K562 (cell line): Measurements from ENCODE around the gene EPHB3. TPM values are rescaled to one million over a fixed set of nuclear protein-coding genes. Genes with fewer than 3 reads are reported as not detected.

Experiments
- ATAC-seq: fragments of 200-7000 bp; cut with Tn5 transposase; 3 replicates; pipeline ENCODE4 v1.9.1; 2020; ENCODE audit warnings: moderate library complexity
- BruUV-seq: library from RNA; stranded (reverse); fragments of 400-500 nt; replicated peaks from 2 replicates; lab custom pipeline; 2021; lab: Mats Ljungman, UMichigan
- CTCF ChIA-PET: fragments of 300-600 bp; formaldehyde crosslinking; extraction: SDS; loops from one replicate; lab custom pipeline; 2021; ENCODE audit warnings: low intra/inter-chr PET ratio; lab: Yijun Ruan, JAX
- POLR2A ChIA-PET: fragments of 300-600, 350-650 bp; sonication (Branson Sonifier 250); formaldehyde crosslinking; extraction: SDS; loops from one replicate; lab custom pipeline; 2021; ENCODE audit warnings: antibody characterized with exemption, inconsistent platforms; lab: Yijun Ruan, JAX
- DNase-seq, 4 experiments: peaks; one replicate each; pipeline versions ENCODE4 v3.0.0 to v3.0.0-alpha.2; 2011 to 2018; ENCODE audit warnings: low spot score in 3 of 4, mixed read lengths in 3 of 4; ENCODE audit errors: extremely low read depth in 1 of 4
- FAIRE-seq: peaks from 2 replicates; lab custom pipeline; 2011; peaks lifted over from hg19 to GRCh38; lab: Jason Lieb, UNC
- H2AFZ ChIP-seq: 2 replicates; pipeline ENCODE4 v1.6.0; 2011; ENCODE audit warnings: low read depth, low read length, control low read depth, inconsistent platforms
- H3K27ac ChIP-seq: fragments of 200-600 bp; 3 replicates; pipeline ENCODE4 v1.8.0; 2011; ENCODE audit warnings: low read depth, mild to moderate bottlenecking, control low read depth, inconsistent platforms, low read length, moderate library complexity, mixed read lengths; ENCODE audit errors: extremely low read depth
- H3K27me3 ChIP-seq, 2 experiments: fragments of 300-600 bp in 1 of 2; 2 replicates in 1 of 2; 3 replicates in 1 of 2; pipeline versions ENCODE4 v1.6.0 to v1.8.0; 2011; ENCODE audit warnings: inconsistent platforms in 2 of 2, low read length in 2 of 2, mild to moderate bottlenecking in 1 of 2, mixed read lengths in 1 of 2, moderate library complexity in 1 of 2; ENCODE audit not compliant: control insufficient read depth in 2 of 2, insufficient read depth in 2 of 2
- H3K36me3 ChIP-seq: fragments of 300-600 bp; 3 replicates; pipeline ENCODE4 v1.8.0; 2011; ENCODE audit warnings: mild to moderate bottlenecking, low read length, inconsistent platforms; ENCODE audit not compliant: control insufficient read depth, insufficient read depth
- H3K4me1 ChIP-seq, 2 experiments: fragments of 200-600 bp in 1 of 2; replicated peaks in 1 of 2; 2 replicates in 1 of 2; 3 replicates in 1 of 2; pipeline versions ENCODE4 v1.5.1 to v1.8.0; 2011; ENCODE audit warnings: inconsistent platforms in 2 of 2, low read length in 2 of 2, mild to moderate bottlenecking in 1 of 2, mixed read lengths in 1 of 2, moderate library complexity in 1 of 2; ENCODE audit not compliant: control insufficient read depth in 2 of 2, insufficient read depth in 2 of 2
- H3K4me2 ChIP-seq: 2 replicates; pipeline ENCODE4 v1.6.1; 2011; ENCODE audit warnings: low read length, control low read depth, inconsistent platforms, mixed read lengths; ENCODE audit not compliant: insufficient read depth
- H3K4me3 ChIP-seq: fragments of 200-600 bp; sonication (generic), shearing (Covaris generic); 2 replicates; pipeline ENCODE4 v1.5.1; 2016; ENCODE audit warnings: control low read depth, inconsistent platforms
- H3K79me2 ChIP-seq: fragments of 200-600 bp; 3 replicates; pipeline ENCODE4 v1.8.0; 2011; ENCODE audit warnings: low read length, inconsistent platforms; ENCODE audit not compliant: control insufficient read depth, insufficient read depth
- H3K9ac ChIP-seq, 2 experiments: 2 replicates each; pipeline versions ENCODE4 v1.6.0 to v1.6.1; 2011; ENCODE audit warnings: low read depth in 2 of 2, low read length in 2 of 2, control low read depth in 1 of 2, inconsistent platforms in 1 of 2, mild to moderate bottlenecking in 1 of 2, mixed read lengths in 1 of 2; ENCODE audit not compliant: insufficient read depth in 1 of 2
- H3K9me1 ChIP-seq: one replicate; pipeline ENCODE4 v1.6.0; 2011; ENCODE audit warnings: inconsistent platforms, mild to moderate bottlenecking, low read length, moderate library complexity; ENCODE audit not compliant: control insufficient read depth, insufficient read depth
- H3K9me3 ChIP-seq: replicated peaks from 2 replicates; pipeline ENCODE4 v1.5.1; 2011; ENCODE audit warnings: low read depth, low read length, inconsistent platforms; ENCODE audit not compliant: control insufficient read depth, insufficient read depth
- H4K20me1 ChIP-seq: replicated peaks from 2 replicates; pipeline ENCODE4 v1.6.1; 2011; ENCODE audit warnings: low read length, inconsistent platforms, mixed read lengths; ENCODE audit not compliant: control insufficient read depth, insufficient read depth
- CTCF ChIP-seq, 3 experiments: IDR thresholded peaks in 2 of 3; conservative IDR thresholded peaks in 1 of 3; 2 replicates each; pipeline ENCODE4 v1.5.1; 2011 to 2012; ENCODE audit warnings: low read length in 3 of 3, mild to moderate bottlenecking in 3 of 3, control low read depth in 2 of 3, improper control_type of control experiment in 1 of 3, inconsistent platforms in 1 of 3, low read depth in 1 of 3, mixed read lengths in 1 of 3, moderate library complexity in 1 of 3; ENCODE audit not compliant: insufficient read depth in 2 of 3
- KDM4B ChIP-seq, 2 experiments: fragments of 450-650 bp in 1 of 2; sonication (generic) in 1 of 2; IDR thresholded peaks; 2 replicates each; pipeline ENCODE4 v1.6.1; 2016 to 2017; ENCODE audit warnings: borderline replicate concordance in 2 of 2, antibody characterized with exemption in 1 of 2, low read depth in 1 of 2, mild to moderate bottlenecking in 1 of 2
- REST ChIP-seq, 2 experiments: fragments of 450-650 bp; formaldehyde crosslinking in 1 of 2; IDR thresholded peaks; 2 replicates each; pipeline versions ENCODE4 v1.4.0 to v1.6.1; 2014 to 2020; ENCODE audit warnings: mild to moderate bottlenecking in 2 of 2, borderline replicate concordance in 1 of 2, low read depth in 1 of 2
- RNF2 ChIP-seq: sonication (generic); IDR thresholded peaks from 2 replicates; pipeline ENCODE4 v1.6.1; 2016
- STAG1 ChIP-seq: sonication (generic); formaldehyde crosslinking; IDR thresholded peaks from 2 replicates; pipeline ENCODE4 v1.5.0; 2020; ENCODE audit warnings: missing genetic modification reagents, borderline replicate concordance
- ZKSCAN8 ChIP-seq: fragments of 200-800 bp; sonication (Bioruptor generic); IDR thresholded peaks from 2 replicates; pipeline ENCODE4 v1.6.1; 2016; ENCODE audit warnings: missing genetic modification characterization, missing compliant biosample characterization
- ZNF263 ChIP-seq: sonication (generic); formaldehyde crosslinking; IDR thresholded peaks from 2 replicates; pipeline ENCODE4 v1.8.0; 2022; ENCODE audit warnings: mild to moderate bottlenecking, missing genetic modification reagents, borderline replicate concordance
- ZNF644 ChIP-seq: fragments of 200-800 bp; sonication (Bioruptor generic); IDR thresholded peaks from 2 replicates; pipeline ENCODE4 v1.6.1; 2016; ENCODE audit warnings: low read depth, missing genetic modification characterization, missing compliant biosample characterization
- WGBS: fragments of 100-300 bp; shearing (Covaris generic); methylation state at CpG from one replicate; pipeline ENCODE4 v1.1.6; 2016; ENCODE audit warnings: low coverage, mixed read lengths; ENCODE audit not compliant: insufficient coverage; ENCODE audit errors: missing lambda C conversion rate; 5-methylcytosine and 5-hydroxymethylcytosine counted together
- in situ Hi-C: fragments of 300-500 bp; cut with MboI; formaldehyde crosslinking; loops from 4 replicates; pipeline ENCODE4 v1.15.0; 2018; ENCODE audit warnings: inconsistent platforms, mixed read lengths
- intact Hi-C: fragments of 100-400 bp; cut with micrococcal nuclease; formaldehyde crosslinking; loops from 2 replicates; pipeline ENCODE4 v1.14.2; 2022
- polyA plus RNA-seq, 8 experiments: library from polyadenylated mRNA; depleted of rRNA in 4 of 8; stranded (reverse) in 5 of 8; unstranded in 3 of 8; fragments of >200 nt; fragmentation: Nextera tagmentation in 2 of 8; fragmentation: Illumina TruSeq in 1 of 8; extraction: Ambion mirVana in 2 of 8; extraction: Trizol in 1 of 8; gene quantifications; 2 replicates each; pipeline versions ENCODE4 v1.2.1 to v1.2.3, GENCODE V29; 2011 to 2014; ENCODE audit warnings: inconsistent platforms in 1 of 8, missing spikeins in 1 of 8
- total RNA-seq, 7 experiments: library from RNA; depleted of rRNA in 6 of 7; stranded (reverse); fragments of >200 nt in 6 of 7; fragmentation: Illumina TruSeq in 2 of 7; extraction: Trizol in 2 of 7; gene quantifications; 2 replicates each; pipeline versions ENCODE4 v1.2.1 to v1.2.3, GENCODE V29; 2011 to 2021; ENCODE audit warnings: low replicate concordance in 1 of 7

EPHB3 gene
- total and polyA plus RNA-seq, 9 of the 15 experiments (the other 6 are each of a cell fraction or from before 2014, with no cell fraction given), result not detected

- peak; percentile 85 for ATAC-seq
- Histone ChIP-seq H3K4me1 (peaks cover 0 to 4% of the 10 kb centered on the region in 2 experiments; a peak in 1 of 5 replicates), H4K20me1 (no peaks in the 10 kb centered on the region), H3K9me3 (no peaks in the 10 kb centered on the region), H3K27me3 (peaks cover 20 to 33% of the 10 kb centered on the region in 2 experiments; a peak in 3 of 5 replicates), H3K9ac (no peak overlapping the region), H3K9me1 (no peaks in the 10 kb centered on the region), H3K4me3 (no peak overlapping the region), H2AFZ (no peak overlapping the region), H3K79me2 (no peaks in the 10 kb centered on the region), H3K4me2 (no peak overlapping the region), H3K27ac (no peak overlapping the region), H3K36me3 (no peaks in the 10 kb centered on the region)
- intact Hi-C loops, result loop anchor here (1.0 to 2.0 kb wide), 2 partner anchors 72 to 170 kb away; no protein-coding TSS in a partner anchor
- CTCF ChIA-PET, result interaction anchor here (0.6 to 3.0 kb wide), 5 partner anchors 20 to 646 kb away, joined by 3 to 26 read pairs (median 7); no protein-coding TSS in a partner anchor
- in situ Hi-C loops, result no loop called here
- 19% methylated on average over 13 of the region's 14 CpGs for WGBS
- BruUV-seq, result no TSS peak
- peak; percentile 45 to 74 (median 58) for DNase-seq
- FAIRE-seq, result peak; percentile 51
- POLR2A ChIA-PET, result interaction anchor here (0.6 to 1.2 kb wide), 4 partner anchors 9 to 171 kb away, joined by 3 to 4 read pairs (median 3); no protein-coding TSS in a partner anchor
- TF ChIP-seq ZKSCAN8 (CRISPR knock-in tag) (no peak), KDM4B (IDR thresholded peaks at IDR 0.05; ENCODE audit: borderline replicate concordance in 2 of 2, low read depth in 1 of 2) (no peak), RNF2 (no peak), ZNF263 (CRISPR knock-in tag) (peak; percentile 20; the same call in 1 of the 2 replicates), CTCF (IDR thresholded peaks at IDR 0.05 in 2 of 3, conservative IDR thresholded peaks at IDR 0.05 in 1 of 3; ENCODE audit: insufficient read depth in 2 of 3, low read depth in 1 of 3, low read length in 3 of 3) (peak; percentile 78 to 88 (median 80)), ZNF644 (tag) (no peak), STAG1 (CRISPR knock-in tag) (peak; percentile 32; the same call in 1 of the 2 replicates), REST (IDR thresholded peaks at IDR 0.05; ENCODE audit: borderline replicate concordance) (peak; percentile 60; the same call in 1 of the 2 replicates), REST (CRISPR knock-in tag; IDR thresholded peaks at IDR 0.05; ENCODE audit: low read depth) (no peak)
Observed at GRCh38 chr3:184540777-184541681, 20.6 kb upstream of the EPHB3 start.
